ENCODE results near the gene GRM1.
"Not testable (repeated sequence)": the region's sequence is repeated elsewhere in the genome, so short reads cannot be mapped to it uniquely, and the experiment has no call there.

The GRM1 gene

GRCh38 chr6:146191166-146191565 lies 162.3 kb downstream of the GRM1 start:
- DNase-seq (ENCODE audit: low read depth in 2 of 2), result no peak

GRCh38 chr6:146191612-146192011 lies 162.8 kb downstream of the GRM1 start:
- no peak for DNase-seq (ENCODE audit: low read depth in 2 of 2)

DNA sequence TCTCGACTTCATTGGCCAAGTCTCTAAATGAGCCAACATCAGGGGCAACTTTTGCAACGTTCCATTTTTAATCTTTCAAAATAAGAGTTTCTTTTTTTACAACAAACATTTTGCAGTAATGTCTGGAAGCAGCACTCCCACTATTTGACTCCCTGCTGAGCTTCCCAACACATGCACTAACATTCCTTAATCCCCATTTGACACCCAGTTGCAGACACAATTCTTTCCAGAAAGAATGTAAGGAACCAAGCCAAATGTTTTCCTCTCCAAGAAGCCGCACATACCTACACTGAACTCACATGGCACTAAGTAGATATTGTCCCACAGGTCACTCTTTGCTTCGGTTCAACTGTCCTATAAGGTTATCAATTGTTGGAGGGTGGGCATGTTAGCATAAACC lies 165.6 kb downstream of the GRM1 start:
- DNase-seq (ENCODE audit: low read depth in 2 of 2), result no peak

DNA sequence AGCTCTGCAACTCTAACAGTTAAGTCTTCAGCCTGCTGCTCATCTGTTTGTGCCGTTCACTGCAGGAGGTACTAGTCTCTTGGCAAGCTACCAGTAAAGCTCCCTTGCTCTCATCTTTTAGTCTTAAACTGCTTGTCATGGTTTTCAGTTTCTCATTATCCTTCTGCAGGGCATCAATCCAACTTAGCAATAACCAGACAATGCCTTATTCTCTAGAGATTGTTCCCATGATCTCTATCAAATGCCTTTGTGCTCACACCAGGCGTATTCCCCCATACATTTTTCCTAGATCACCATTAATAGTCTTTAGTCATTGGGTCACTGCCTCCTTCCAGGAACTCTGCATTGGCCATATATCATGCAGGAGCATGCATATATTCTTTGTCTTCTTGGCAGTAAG lies 171.3 kb downstream of the GRM1 start:
- DNase-seq (ENCODE audit: low read depth in 2 of 2), result no peak

DNA sequence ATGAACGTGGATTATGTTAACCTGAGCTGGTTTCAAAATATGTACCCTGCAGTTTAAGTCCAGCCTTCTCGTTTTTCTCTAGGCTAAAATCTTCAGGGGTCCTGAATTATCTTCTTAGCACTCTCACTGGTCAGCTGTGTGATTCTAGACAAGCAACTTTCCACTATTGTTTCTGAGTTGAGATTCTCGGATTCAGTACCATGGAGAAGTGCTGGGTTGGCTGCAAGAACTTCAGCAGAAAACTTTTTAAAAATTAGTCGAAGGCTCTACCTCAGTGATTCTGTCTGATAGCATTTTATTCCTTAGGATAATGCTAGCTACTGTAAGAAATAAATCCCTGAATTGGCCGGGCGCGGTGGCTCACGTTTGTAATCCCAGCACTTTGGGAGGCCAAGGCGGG lies 173.7 kb downstream of the GRM1 start:
- no peak for DNase-seq (ENCODE audit: low read depth in 2 of 2)

- DNase-seq (ENCODE audit: low read depth in 2 of 2), result no peak
Observed at GRCh38 chr6:146209942-146210341, 181.1 kb downstream of the GRM1 start.

GRCh38 chr6:146210406-146211083 lies 181.7 kb downstream of the GRM1 start:
- no peak for DNase-seq (ENCODE audit: low read depth in 2 of 2)

GRCh38 chr6:146211646-146212045 lies 182.8 kb downstream of the GRM1 start:
- DNase-seq (ENCODE audit: low read depth in 2 of 2), result no peak

DNA sequence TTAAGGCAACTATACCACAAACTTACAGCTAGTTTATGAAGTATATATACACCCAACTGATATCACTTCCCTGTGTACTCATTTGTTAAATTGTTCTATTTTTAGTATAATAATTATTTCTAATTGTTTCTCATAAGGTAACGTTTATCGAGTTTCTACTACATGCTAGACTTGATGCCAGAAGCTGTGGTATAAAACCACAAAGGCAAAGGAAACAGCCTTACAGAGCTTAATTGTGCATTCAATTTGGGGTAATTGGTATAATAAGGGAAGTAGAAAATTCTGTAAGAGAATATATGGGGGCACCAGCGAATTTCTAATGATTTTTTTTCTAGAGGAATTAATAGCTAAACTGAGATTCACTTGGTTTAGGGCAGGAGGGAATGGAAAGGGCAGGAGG lies 183.9 kb downstream of the GRM1 start:
- no peak for DNase-seq (ENCODE audit: low read depth in 2 of 2)

DNA sequence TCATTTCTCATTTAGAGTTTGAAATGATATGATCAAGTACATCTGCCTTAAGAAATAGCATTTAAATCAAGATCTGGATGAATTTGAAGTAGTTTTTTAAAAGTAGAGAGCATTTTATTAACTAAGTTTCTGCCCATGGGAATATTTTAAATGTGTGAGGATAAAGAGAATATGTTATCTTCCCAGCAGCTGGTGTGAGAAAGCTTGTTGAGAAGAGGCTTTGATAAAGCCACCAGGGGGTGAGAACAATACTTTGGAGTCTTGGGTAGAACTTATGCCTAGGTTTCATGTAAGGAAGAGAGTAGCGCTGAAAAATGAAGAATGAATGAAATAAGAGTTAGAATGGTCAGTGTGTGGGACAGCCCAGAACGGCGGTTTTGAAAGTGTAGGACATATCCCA lies 190.2 kb downstream of the GRM1 start:
- no peak for DNase-seq (ENCODE audit: low read depth in 2 of 2)

GRCh38 chr6:146224449-146224848 lies 195.6 kb downstream of the GRM1 start:
- no peak for DNase-seq (ENCODE audit: low read depth in 2 of 2)

DNA sequence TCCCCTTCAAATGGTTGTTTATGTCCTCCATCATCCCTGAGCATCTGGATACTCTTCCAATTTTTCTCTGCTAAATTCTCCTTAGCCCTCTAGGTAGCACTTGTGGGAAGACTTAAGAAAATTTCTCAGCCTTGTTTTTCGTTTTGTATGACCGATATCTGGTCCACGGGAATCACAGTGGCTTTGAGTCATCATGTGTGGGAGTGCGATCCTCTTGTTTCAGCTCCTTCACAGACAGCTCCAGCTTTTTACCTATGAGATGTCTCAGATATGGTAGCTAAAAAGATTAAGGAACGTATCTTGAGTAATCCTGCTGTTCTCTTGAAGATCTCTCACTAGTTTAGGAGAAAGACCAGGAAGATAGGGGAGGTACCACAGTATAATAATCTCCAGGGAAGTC lies 196.1 kb downstream of the GRM1 start:
- DNase-seq (ENCODE audit: low read depth in 2 of 2), result no peak

GRCh38 chr6:146240322-146240721 lies 211.5 kb downstream of the GRM1 start:
- DNase-seq (ENCODE audit: low read depth in 2 of 2), result no peak

GRCh38 chr6:146240807-146241206 lies 211.9 kb downstream of the GRM1 start:
- no peak for DNase-seq (ENCODE audit: low read depth in 2 of 2)

- DNase-seq (ENCODE audit: low read depth in 2 of 2), result not testable (repeated sequence)
Observed at GRCh38 chr6:146243646-146244045, 214.8 kb downstream of the GRM1 start.

DNA sequence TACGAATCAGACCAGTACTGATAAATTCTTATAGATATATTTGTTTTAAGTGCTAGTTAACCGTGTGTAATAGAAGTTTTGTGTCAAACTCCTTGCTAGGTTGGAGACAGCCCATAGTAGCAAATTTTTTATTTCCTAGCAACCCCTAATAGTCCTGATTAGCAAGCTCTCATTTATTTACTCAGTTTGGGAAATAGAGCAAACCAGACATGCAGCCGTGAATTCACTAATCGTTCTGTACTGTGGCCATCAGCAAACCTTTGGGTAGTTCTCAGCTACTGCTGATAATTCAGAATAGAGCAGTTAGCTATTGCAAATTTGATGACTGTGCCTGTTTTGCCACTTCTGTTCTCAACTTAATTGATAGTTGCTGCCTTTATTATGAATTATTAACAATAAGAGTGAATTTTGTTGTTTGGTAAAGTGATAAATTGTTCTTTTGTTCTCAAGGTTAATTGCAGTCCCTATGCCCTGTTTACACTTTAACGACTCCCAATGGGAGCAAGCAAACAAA lies 215.8 kb downstream of the GRM1 start:
- no peak for DNase-seq (ENCODE audit: low read depth in 2 of 2)

DNA sequence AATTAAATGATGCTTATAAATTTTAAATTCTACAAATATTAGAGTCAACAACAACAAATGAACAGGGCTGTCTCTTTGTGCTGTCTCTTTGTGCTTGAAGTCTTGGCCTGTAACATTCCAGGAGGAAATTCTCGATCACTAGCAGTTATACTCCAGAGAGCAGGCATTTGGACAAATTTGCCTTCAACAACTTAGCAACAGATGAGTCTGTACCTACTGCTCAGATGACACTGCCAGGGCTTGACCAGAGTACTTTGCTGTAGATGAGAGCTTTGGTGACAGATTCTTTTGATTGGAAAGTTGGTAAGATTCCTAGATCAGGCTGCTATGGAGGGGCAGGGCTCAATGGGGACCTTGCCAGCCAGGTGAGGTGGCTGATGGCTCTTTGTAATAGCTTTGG lies 217.2 kb downstream of the GRM1 start:
- DNase-seq (ENCODE audit: low read depth in 2 of 2), result no peak

DNA sequence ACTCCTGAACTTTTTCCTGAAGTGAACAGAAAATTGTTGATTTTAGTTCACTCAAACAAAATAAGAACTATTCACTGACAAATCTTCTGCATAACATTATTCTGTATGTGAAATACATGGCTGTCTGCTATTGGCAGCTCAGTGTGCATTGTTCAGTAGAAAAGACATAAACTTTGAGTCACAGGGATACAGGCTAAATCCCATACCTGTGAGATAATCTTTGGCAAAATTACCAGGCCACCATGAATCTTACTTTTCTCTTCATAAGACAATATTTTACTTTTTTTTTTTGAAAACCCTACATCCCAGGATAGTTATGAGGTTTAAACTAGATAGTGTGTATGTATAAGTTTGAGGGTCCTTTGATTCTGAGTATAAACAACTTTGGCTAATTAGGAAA lies 224.8 kb downstream of the GRM1 start:
- no peak for DNase-seq (ENCODE audit: low read depth in 2 of 2)

DNA sequence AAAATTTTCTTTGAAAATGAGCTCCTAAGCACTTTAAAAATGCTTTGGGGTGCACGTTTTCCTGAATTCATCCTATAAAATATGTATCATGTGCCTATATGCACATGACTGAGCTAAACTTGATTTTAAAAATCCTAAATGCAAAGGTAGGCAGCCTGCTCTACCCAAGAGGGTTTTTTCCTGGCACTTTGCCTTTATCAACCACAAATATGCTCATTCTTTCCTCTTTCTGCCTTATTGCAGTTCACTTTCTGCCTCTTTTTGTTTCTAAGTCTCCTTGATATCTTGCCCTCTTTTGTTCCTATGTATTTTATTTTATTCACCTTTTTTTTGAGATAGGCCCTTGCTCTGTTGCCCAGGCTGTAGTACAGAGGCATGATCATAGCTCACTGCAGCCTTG lies 229.3 kb downstream of the GRM1 start:
- no peak for DNase-seq (ENCODE audit: low read depth in 2 of 2)

- no peak for DNase-seq (ENCODE audit: low read depth in 2 of 2)
Observed at GRCh38 chr6:146260886-146261285, 232.0 kb downstream of the GRM1 start.

- DNase-seq (ENCODE audit: low read depth in 2 of 2), result no peak
Observed at GRCh38 chr6:146265056-146265455, 236.2 kb downstream of the GRM1 start.

- DNase-seq (ENCODE audit: low read depth in 2 of 2), result no peak
Observed at GRCh38 chr6:146267447-146267846, 238.6 kb downstream of the GRM1 start.

DNA sequence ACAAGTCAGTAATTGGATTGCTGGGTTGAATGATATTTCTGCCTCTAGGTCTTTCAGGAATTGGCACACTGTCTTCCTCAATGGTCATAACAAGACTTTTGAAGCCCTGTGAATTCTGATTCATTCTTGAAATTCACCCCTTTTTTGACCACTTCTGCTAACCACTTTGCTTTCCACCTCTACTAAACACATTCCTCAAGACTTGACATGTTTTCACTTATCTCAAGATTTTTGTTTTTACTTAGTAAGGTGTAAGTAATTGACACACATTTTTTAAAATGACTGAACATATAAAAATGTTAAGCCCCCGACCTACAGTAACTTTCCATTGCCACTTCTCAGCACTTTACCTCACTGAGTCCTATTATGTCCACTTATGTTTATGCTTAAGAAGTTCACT lies 239.1 kb downstream of the GRM1 start:
- DNase-seq (ENCODE audit: low read depth in 2 of 2), result no peak

DNA sequence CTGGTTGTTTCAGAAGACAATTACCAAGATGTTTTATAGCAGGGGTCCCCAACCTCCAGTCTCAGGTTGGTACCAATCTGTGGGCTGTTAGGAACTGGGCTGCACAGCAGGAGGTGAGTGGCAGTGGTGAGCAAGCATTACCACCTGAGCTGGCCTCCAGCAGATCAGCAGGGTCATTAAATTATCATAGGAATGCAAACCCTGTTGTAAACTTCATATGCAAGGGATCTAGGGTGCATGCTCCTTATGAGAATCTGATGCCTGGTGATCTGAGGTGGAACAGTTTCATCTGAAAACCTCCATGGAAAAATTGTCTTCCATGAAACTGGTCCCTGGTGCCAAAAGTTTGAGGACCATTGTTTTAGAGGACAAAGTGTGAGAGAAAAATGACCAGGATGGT lies 240.6 kb downstream of the GRM1 start:
- DNase-seq (ENCODE audit: low read depth in 2 of 2), result no peak
